Large intestine (tissue), 3 donors: ENCODE results near the gene CSPG4. TPM values are rescaled to one million over a fixed set of nuclear protein-coding genes. Genes with fewer than 3 reads are reported as not detected.
"Not testable (repeated sequence)": the region's sequence is repeated elsewhere in the genome, so short reads cannot be mapped to it uniquely, and the experiment has no call there.

ENCODE experiments used
- DNase-seq, 2 donors: peaks; one replicate each; pipeline versions ENCODE4 v3.0.0 to v3.0.0-alpha.2; 2013
- H3K27ac ChIP-seq: one replicate; pipeline ENCODE4 v1.5.1; 2013; ENCODE audit warnings: low read length
- H3K27me3 ChIP-seq: 2 replicates; pipeline ENCODE4 v1.6.1; 2013; ENCODE audit warnings: low read length; ENCODE audit not compliant: control insufficient read depth, insufficient read depth
- H3K36me3 ChIP-seq: 2 replicates; pipeline ENCODE4 v1.6.1; 2013; ENCODE audit warnings: low read length; ENCODE audit not compliant: control insufficient read depth, insufficient read depth
- H3K4me1 ChIP-seq: one replicate; pipeline ENCODE4 v1.6.1; 2013; ENCODE audit warnings: low read length; ENCODE audit not compliant: control insufficient read depth, insufficient read depth
- H3K4me3 ChIP-seq: one replicate; pipeline ENCODE4 v1.5.1; 2013; ENCODE audit warnings: low read length
- H3K9me3 ChIP-seq: one replicate; pipeline ENCODE4 v1.6.1; 2013; ENCODE audit warnings: mild to moderate bottlenecking, low read depth, low read length, moderate library complexity; ENCODE audit not compliant: control insufficient read depth
- WGBS: methylation state at CpG from one replicate; pipeline ENCODE4 v1.1.5; 2013; ENCODE audit warnings: low lambda C conversion rate; ENCODE audit not compliant: insufficient coverage; 5-methylcytosine and 5-hydroxymethylcytosine counted together
- polyA plus RNA-seq: library from polyadenylated mRNA; unstranded; fragments of 120-200 nt; gene quantifications from one replicate; pipeline ENCODE4 v1.2.1, GENCODE V29; 2013

The CSPG4 gene
- polyA plus RNA-seq, 1 donor = 6.9 TPM

- DNase-seq = no peak
- peaks cover 27% of the 10 kb centered on the region for H3K4me1 ChIP-seq
- no peak overlapping the region for H3K4me3 ChIP-seq
- WGBS = 100% methylated on average over 1 of the region's 14 CpGs
- H3K27ac ChIP-seq = peak overlapping the region; percentile 81
- H3K27me3 ChIP-seq = no peaks in the 10 kb centered on the region
- no peaks in the 10 kb centered on the region for H3K9me3 ChIP-seq
- H3K36me3 ChIP-seq = no peaks in the 10 kb centered on the region
Observed at GRCh38 chr15:75721923-75722870, 9.5 kb upstream of the CSPG4 start.

GRCh38 chr15:75721480-75721922 lies 8.9 kb upstream of the CSPG4 start:
- no peak for DNase-seq

GRCh38 chr15:75720787-75721479 lies 8.3 kb upstream of the CSPG4 start:
- Histone ChIP-seq H3K27me3 (no peaks in the 10 kb centered on the region), H3K4me1 (peaks cover 27% of the 10 kb centered on the region), H3K36me3 (no peaks in the 10 kb centered on the region), H3K4me3 (no peak overlapping the region), H3K27ac (no peak overlapping the region), H3K9me3 (no peaks in the 10 kb centered on the region)
- DNase-seq = peak in 1 of 2 donors; percentile 77
- 83% methylated on average over 1 of the region's 10 CpGs for WGBS

More at GRCh38 chr15:75721480-75721922, 8.9 kb upstream of the CSPG4 start:
- Histone ChIP-seq H3K9me3 (no peaks in the 10 kb centered on the region), H3K27me3 (no peaks in the 10 kb centered on the region), H3K27ac (no peak overlapping the region), H3K4me3 (no peak overlapping the region), H3K4me1 (peaks cover 27% of the 10 kb centered on the region), H3K36me3 (no peaks in the 10 kb centered on the region)
- WGBS = no CpG with 5 or more reads among the region's 12 CpGs

GRCh38 chr15:75720297-75720696 lies 7.6 kb upstream of the CSPG4 start:
- no peaks in the 10 kb centered on the region for H3K27me3 ChIP-seq
- H3K36me3 ChIP-seq = no peaks in the 10 kb centered on the region
- no peaks in the 10 kb centered on the region for H3K9me3 ChIP-seq
- peaks cover 27% of the 10 kb centered on the region for H3K4me1 ChIP-seq
- 100% methylated on average over 2 of the region's 7 CpGs for WGBS
- DNase-seq = no peak
- H3K4me3 ChIP-seq = no peak overlapping the region
- no peak overlapping the region for H3K27ac ChIP-seq

GRCh38 chr15:75718328-75718727 lies 5.7 kb upstream of the CSPG4 start:
- H3K27ac ChIP-seq = no peak overlapping the region
- peaks cover 15% of the 10 kb centered on the region for H3K4me1 ChIP-seq
- H3K9me3 ChIP-seq = no peaks in the 10 kb centered on the region
- DNase-seq = no peak
- H3K27me3 ChIP-seq = no peaks in the 10 kb centered on the region
- WGBS = no CpG with 5 or more reads among the region's 3 CpGs
- no peak overlapping the region for H3K4me3 ChIP-seq
- H3K36me3 ChIP-seq = no peaks in the 10 kb centered on the region

- not testable (repeated sequence) for H3K4me3 ChIP-seq, H3K27ac ChIP-seq, H3K9me3 ChIP-seq, H3K27me3 ChIP-seq, H3K36me3 ChIP-seq, DNase-seq
- no CpG with 5 or more reads among the region's 6 CpGs for WGBS
- H3K4me1 ChIP-seq = peaks cover 17% of the 10 kb centered on the region
Observed at GRCh38 chr15:75717001-75717400, 4.4 kb upstream of the CSPG4 start.

GRCh38 chr15:75716249-75716950 lies 3.8 kb upstream of the CSPG4 start:
- not testable (repeated sequence) for H3K4me3 ChIP-seq, H3K27ac ChIP-seq, H3K27me3 ChIP-seq, H3K36me3 ChIP-seq, DNase-seq, H3K9me3 ChIP-seq
- H3K4me1 ChIP-seq = peaks cover 17% of the 10 kb centered on the region
- no CpG with 5 or more reads among the region's 10 CpGs for WGBS

GRCh38 chr15:75715312-75715832 lies 2.7 kb upstream of the CSPG4 start:
- no CpG with 5 or more reads among the region's 10 CpGs for WGBS
- not testable (repeated sequence) for H3K27ac ChIP-seq, H3K9me3 ChIP-seq, H3K4me3 ChIP-seq, H3K36me3 ChIP-seq, DNase-seq, H3K27me3 ChIP-seq
- peaks cover 15% of the 10 kb centered on the region for H3K4me1 ChIP-seq

- no peak overlapping the region for H3K4me3 ChIP-seq
- H3K36me3 ChIP-seq = no peaks in the 10 kb centered on the region
- peaks cover 15% of the 10 kb centered on the region for H3K4me1 ChIP-seq
- no peak for DNase-seq
- peaks cover 4% of the 10 kb centered on the region for H3K27me3 ChIP-seq
- WGBS = 100% methylated on average over 2 of the region's 3 CpGs
- H3K27ac ChIP-seq = no peak overlapping the region
- no peaks in the 10 kb centered on the region for H3K9me3 ChIP-seq
Observed at GRCh38 chr15:75714195-75714594, 1.5 kb upstream of the CSPG4 start.

- peaks cover 15% of the 10 kb centered on the region for H3K4me1 ChIP-seq
- H3K36me3 ChIP-seq = no peaks in the 10 kb centered on the region
- no peak overlapping the region for H3K4me3 ChIP-seq
- no peaks in the 10 kb centered on the region for H3K9me3 ChIP-seq
- peaks cover 4% of the 10 kb centered on the region for H3K27me3 ChIP-seq
- WGBS = no CpG with 5 or more reads among the region's 9 CpGs
- DNase-seq = peak in 1 of 2 donors; percentile 50
- H3K27ac ChIP-seq = peak overlapping the region; percentile 55
Observed at GRCh38 chr15:75713338-75713895, 769 bp upstream of the CSPG4 start.
